Activated T-cell treated with anti-CD3 and anti-CD28 coated beads for 1 hour (primary cell): ENCODE data around the gene OR2T29.
"Not testable (repeated sequence)": the region's sequence is repeated elsewhere in the genome, so short reads cannot be mapped to it uniquely, and the experiment has no call there.

Experiments
- DNase-seq: peaks from one replicate; pipeline ENCODE4 v3.0.0-alpha.2; 2020; ENCODE audit warnings: low read depth

Gene OR2T29

DNA sequence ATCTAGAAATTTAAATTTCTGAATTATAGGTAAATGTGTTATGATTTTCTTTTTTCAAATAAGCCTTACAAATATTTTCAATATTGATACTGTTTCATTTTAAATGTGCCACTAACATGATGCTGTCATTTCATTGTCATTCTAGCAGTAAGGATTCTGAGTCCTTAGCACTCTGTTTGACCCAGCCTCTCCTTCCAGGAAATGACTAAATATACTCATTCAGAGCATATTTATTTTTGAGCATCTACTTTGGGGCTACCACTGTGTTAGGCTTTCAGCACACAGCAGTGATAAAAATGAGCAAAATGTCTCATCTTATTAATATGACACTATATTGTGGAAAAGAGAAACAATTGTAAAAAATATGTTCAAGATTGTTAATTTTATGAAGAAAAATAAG is 52.4 kb downstream of the OR2T29 start:
- not testable (repeated sequence) for DNase-seq

DNA sequence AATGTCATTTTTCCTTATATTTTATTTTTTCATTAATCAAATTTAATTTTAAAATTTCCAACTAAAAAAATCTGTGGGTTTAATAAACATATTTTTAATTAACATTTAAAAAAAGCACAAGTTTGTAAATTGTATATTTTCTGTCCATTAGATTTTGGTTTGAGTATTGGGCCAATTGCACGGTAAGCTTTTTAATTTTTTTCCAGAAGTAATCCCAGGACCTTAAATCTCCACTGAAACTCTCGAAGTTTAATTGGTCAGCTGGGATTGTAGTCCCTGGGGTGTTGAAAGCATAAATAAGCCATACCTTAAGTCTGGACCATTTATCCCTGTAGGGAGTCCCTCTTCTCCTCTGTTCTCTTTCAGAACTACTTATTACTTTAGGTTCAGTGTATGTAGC is 54.8 kb downstream of the OR2T29 start, which contains the start of gene OR2G6:
OR2G6 (plus strand) TSS at position 301 of the 400 bp plus-strand sequence. CDS start 13,574 bp downstream, outside the sequence.
- DNase-seq, result not testable (repeated sequence)
